NCI-H146 treated with DMSO at 0.1 percent for 48 hours (cell line): ENCODE results near the gene MC1R.
"Not testable (repeated sequence)": the region's sequence is repeated elsewhere in the genome, so short reads cannot be mapped to it uniquely, and the experiment has no call there.

Experiments
- DNase-seq: peaks from one replicate; lab custom pipeline; 2025; ENCODE audit not compliant: unreplicated experiment; lab: John Stamatoyannopoulos, UW

The MC1R gene

GRCh38 chr16:89958068-89958467 lies 39.4 kb downstream of the MC1R start:
- DNase-seq = no peak

- DNase-seq = no peak
These were observed 39.9 kb downstream of the MC1R start for GRCh38 chr16:89958596-89958995.

GRCh38 chr16:89960966-89961365 lies 42.3 kb downstream of the MC1R start:
- no peak for DNase-seq

- no peak for DNase-seq
These were observed 43.3 kb downstream of the MC1R start for GRCh38 chr16:89961920-89962319.

- DNase-seq = no peak
These were observed 44.3 kb downstream of the MC1R start for GRCh38 chr16:89962754-89963498.

- DNase-seq = no peak
These were observed 45.5 kb downstream of the MC1R start for GRCh38 chr16:89964201-89964600.

- DNase-seq = no peak
These were observed 47.0 kb downstream of the MC1R start for GRCh38 chr16:89965447-89966225.

GRCh38 chr16:89966756-89967155 lies 48.1 kb downstream of the MC1R start:
- DNase-seq = no peak

- not testable (repeated sequence) for DNase-seq
These were observed 48.8 kb downstream of the MC1R start for GRCh38 chr16:89967436-89967835.

GRCh38 chr16:89968074-89968473 lies 49.4 kb downstream of the MC1R start:
- not testable (repeated sequence) for DNase-seq

- no peak for DNase-seq
These were observed 51.2 kb downstream of the MC1R start for GRCh38 chr16:89969741-89970410.
